NCI-H2196 (cell line): ENCODE data around the gene DCDC1.
"Not testable (repeated sequence)": the region's sequence is repeated elsewhere in the genome, so short reads cannot be mapped to it uniquely, and the experiment has no call there.

ENCODE experiments used
- DNase-seq: peaks from one replicate; lab custom pipeline; 2025; ENCODE audit not compliant: unreplicated experiment; lab: John Stamatoyannopoulos, UW

DCDC1 gene

DNA sequence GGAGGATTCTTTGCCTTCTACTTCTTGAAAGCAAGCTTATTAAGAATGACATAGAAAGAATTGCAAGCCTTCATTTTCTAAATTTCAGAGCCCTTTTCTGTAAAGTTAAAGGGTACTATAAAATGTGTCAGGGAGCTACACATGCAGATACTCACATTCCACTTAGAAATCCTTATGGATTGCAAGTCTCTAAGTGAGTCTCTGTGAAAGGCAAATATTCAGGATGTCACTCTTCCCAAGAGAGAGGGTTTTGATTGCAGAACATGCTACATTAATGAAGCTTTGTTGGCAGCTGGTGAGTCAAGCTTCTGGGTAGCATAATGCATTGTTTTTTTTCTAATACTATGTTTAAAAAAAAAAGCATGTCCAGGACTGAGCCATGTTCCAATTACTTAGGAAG is 369.2 kb downstream of the DCDC1 start:
- no peak for DNase-seq

DNA sequence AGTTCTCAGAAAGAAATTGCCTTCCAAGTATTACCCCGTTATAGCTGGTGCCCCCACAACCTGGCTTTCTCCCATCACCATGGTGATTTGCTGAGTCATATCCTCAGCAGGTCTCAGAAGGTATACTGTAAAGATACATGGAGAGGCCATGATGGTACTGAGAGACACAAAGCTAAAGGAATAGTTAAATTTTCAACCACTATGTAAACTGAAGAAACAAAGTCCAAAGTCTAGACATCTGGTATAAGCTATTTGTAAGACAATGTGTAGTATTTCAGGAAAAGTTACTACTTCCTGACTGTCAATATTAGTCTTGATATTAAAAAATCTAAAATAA is 377.1 kb downstream of the DCDC1 start:
- DNase-seq, result no peak

- no peak for DNase-seq
Observed at GRCh38 chr11:30991802-30992512, 377.6 kb downstream of the DCDC1 start.

DNA sequence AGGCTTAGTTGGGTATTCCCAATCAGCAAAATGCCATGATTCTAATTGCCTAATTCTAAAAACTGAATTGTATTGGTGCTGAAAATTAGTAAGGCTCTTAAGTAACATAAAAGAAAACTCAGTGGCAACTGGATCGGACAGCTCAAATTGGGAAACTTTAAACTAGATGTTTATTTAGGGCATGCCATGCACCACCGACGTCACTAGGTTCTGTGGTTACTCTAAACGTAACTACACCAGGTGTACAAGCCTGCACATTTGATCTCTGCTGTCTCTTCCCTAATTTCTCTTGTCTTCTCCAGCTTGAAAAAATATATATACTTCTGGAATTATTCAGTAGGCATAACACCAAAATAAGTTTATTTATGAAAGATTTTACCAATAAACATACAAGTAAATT is 378.2 kb downstream of the DCDC1 start:
- DNase-seq, result no peak

- no peak for DNase-seq
Observed at GRCh38 chr11:30990625-30991296, 378.8 kb downstream of the DCDC1 start.

DNA sequence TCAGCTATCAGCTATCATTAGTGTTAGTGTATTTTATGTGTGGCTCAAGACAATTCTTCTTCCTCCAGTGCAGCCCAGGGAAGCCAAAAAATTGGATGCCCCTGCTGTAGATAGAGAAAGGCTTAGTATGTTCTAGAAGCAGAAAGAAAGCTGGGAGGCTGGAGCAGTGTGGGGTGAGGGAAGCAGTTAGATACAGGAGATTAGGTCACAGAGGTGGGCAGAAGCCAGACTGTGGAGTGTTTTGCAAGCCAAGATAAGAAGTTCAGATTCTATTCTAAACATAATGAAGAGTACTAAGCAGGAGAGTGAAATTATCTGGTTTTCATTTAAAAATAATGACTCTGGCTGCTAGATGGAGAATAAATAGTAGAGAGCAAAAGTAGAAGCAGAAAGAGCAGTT is 381.7 kb downstream of the DCDC1 start:
- DNase-seq, result no peak

DNA sequence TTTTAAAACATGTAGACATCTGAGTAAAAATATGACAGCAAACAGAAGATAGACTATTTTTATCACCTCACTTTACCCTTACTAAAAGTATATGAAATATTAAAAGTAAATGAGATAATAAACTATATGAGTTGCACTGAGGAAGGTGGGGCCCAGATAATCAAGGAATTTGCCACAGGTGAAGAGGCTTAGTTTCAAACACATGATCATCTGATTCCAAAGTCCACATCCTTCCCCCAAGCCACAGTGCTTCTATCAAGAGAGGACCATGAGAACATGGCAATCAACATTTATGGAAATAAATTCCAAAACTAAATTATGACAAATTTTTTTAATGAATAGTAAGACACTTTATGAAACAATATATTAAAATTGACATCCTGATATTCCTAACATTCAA is 384.0 kb downstream of the DCDC1 start:
- no peak for DNase-seq

DNA sequence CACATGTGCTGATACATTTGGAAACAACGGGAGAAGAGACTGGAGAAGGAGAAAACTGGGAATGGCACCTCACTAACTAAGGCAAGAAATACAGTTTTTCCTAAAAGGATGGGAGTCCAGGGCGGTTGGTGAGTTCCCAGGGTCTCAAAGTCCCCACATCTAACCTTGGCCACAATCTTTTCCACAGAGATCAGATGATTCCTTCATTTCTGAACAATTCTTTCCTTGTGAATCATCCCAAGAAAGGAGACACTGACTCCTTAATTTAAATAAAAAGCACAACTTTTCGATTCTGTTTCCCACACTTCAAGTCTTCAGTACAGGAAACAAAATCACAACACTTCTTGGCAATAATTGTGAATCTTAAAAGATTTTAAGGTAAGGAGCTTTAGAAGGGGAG is 384.7 kb downstream of the DCDC1 start:
- no peak for DNase-seq

- DNase-seq, result no peak
Observed at GRCh38 chr11:30984442-30984816, 385.1 kb downstream of the DCDC1 start.

GRCh38 chr11:30983776-30984441 is 385.6 kb downstream of the DCDC1 start:
- no peak for DNase-seq

- no peak for DNase-seq
Observed at GRCh38 chr11:30983143-30983542, 386.4 kb downstream of the DCDC1 start.

DNA sequence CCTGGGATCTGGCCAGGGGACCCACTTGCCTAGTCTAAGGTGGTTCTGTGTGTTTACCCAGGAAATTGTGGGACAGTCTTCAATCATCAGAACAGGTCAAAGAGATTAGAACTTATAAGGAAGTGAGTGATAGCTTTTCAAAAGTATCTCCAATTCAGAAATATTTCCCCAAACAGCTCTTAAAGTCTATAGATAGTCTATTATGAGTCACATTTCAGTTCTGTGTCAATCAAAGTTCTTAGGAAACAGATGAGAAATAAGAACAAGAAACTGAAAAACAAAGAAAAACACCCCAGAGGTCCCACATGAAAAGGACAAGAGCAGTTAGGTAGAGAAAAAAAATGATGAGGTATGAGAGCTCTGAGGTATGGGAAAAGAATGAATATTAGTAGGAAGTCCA is 402.0 kb downstream of the DCDC1 start:
- DNase-seq, result no peak

GRCh38 chr11:30960387-30960992 is 409.0 kb downstream of the DCDC1 start:
- no peak for DNase-seq

GRCh38 chr11:30956751-30957150 is 412.8 kb downstream of the DCDC1 start:
- DNase-seq, result no peak

- no peak for DNase-seq
Observed at GRCh38 chr11:30949838-30950237, 419.7 kb downstream of the DCDC1 start.

- DNase-seq, result not testable (repeated sequence)
Observed at GRCh38 chr11:30947715-30948114, 421.8 kb downstream of the DCDC1 start.

- no peak for DNase-seq
Observed at GRCh38 chr11:30938810-30939209, 430.7 kb downstream of the DCDC1 start.

GRCh38 chr11:30938171-30938570 is 431.4 kb downstream of the DCDC1 start:
- DNase-seq, result no peak

- DNase-seq, result no peak
Observed at GRCh38 chr11:30936491-30936890, 433.0 kb downstream of the DCDC1 start.

DNA sequence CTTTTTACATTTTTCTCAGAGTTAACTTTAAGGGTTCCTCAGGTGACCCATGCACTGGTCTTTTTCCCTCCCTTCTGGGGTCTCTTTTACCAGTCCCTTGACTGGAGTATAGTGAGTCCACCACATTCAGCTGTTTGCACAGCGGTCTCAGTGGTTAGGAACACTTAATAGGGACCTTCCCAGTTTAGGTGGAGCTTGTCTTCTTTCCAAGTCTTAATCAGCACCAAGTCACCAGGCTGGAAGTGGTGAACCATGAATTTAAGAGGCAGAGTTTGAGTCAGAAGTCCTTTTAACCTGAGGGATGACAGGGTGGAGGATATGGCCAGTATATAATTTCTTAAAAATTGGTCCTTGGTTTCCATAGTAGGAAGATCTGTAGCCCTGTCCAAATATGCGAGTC is 433.7 kb downstream of the DCDC1 start:
- DNase-seq, result no peak

DNA sequence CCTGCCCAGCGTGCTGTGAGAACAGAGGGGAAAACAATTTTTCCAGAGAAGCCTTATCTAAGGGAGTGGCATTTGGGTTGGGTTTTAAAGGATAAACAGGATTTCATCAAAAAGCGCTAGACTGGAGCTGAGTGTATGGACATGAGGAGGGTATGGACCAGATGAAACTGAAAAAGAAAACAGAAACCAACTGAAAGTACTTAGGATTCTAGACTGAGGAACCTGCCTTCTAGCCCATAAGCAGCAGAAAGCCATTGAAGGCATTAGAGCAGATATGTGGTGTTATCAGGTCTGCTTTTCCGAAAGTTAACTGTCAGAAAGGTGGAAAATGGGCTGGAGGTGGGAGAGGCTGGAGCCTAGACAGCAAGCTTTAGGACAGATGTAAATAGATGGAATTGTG is 443.4 kb downstream of the DCDC1 start:
- no peak for DNase-seq

DNA sequence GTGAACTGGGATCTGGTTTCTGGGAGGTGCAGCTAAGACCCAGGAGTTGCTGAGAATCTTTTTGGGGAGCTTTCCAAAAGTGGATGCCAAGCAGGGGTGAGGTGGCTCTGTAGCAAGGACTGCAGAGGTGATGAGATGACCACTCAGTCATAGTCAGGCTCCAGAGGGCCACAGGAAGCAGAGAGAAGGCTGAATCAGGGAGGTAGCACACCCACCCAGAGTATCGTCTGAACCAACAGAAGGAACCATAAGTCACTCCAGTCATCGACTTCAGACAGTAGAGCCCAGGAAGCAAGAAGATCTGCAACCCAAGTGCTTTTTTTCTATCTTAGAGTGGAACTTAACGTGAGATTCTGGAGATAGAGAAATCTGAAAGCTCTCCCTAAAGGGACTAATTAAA is 447.7 kb downstream of the DCDC1 start:
- no peak for DNase-seq
